Upper lobe of right lung (tissue), 1 donor: ENCODE results near the gene MS4A4E. TPM values are rescaled to one million over a fixed set of nuclear protein-coding genes. Genes with fewer than 3 reads are reported as not detected.

Experiments
- ATAC-seq: fragments of 200-7000 bp; cut with Tn5 transposase; one replicate; pipeline ENCODE4 v1.9.1; 2020; ENCODE audit warnings: mild to moderate bottlenecking, moderate library complexity
- DNase-seq: peaks from one replicate; pipeline ENCODE4 v3.0.0-alpha.2; 2020
- H3K27ac ChIP-seq: fragments of 200-600 bp; one replicate; pipeline ENCODE4 v1.8.0; 2022
- H3K27me3 ChIP-seq: fragments of 200-600 bp; one replicate; pipeline ENCODE4 v1.8.0; 2022; ENCODE audit warnings: mild to moderate bottlenecking
- H3K36me3 ChIP-seq: fragments of 200-600 bp; one replicate; pipeline ENCODE4 v1.8.0; 2022
- H3K4me1 ChIP-seq: fragments of 200-600 bp; one replicate; pipeline ENCODE4 v1.8.0; 2022
- H3K4me3 ChIP-seq: fragments of 200-600 bp; one replicate; pipeline ENCODE4 v1.8.0; 2022; ENCODE audit warnings: mild to moderate bottlenecking
- H3K9me3 ChIP-seq: fragments of 200-600 bp; one replicate; pipeline ENCODE4 v1.8.0; 2022
- CTCF ChIP-seq: fragments of 200-600 bp; IDR thresholded peaks from one replicate; pipeline ENCODE4 v1.8.0; 2022; ENCODE audit warnings: antibody characterized with exemption
- intact Hi-C: fragments of 100-400 bp; cut with DNase I; formaldehyde crosslinking; loops from one replicate; pipeline ENCODE4 v1.11.0; 2022
- total RNA-seq: library from RNA; stranded (reverse); fragmentation: NEBNext Ultra II Directional; extraction: Animal tissue kit (Norgen Biotek cat#: 25700); gene quantifications from one replicate; pipeline ENCODE4 v1.2.1, GENCODE V29; 2021
- donor health status: DM: no; HTN: yes; CAD: no; lungs with severe emphysema.

The MS4A4E gene
- total RNA-seq, 1 donor from 2014 or later: 3.0 TPM

- intact Hi-C loops: no loop called here
- no peak overlapping the region for H3K27ac ChIP-seq
- no peaks in the 10 kb centered on the region for H3K4me1 ChIP-seq
- H3K4me3 ChIP-seq: no peak overlapping the region
- no peak for TF ChIP-seq CTCF
- no peaks in the 10 kb centered on the region for H3K36me3 ChIP-seq
- ATAC-seq (no peak), DNase-seq (no peak)
- no peaks in the 10 kb centered on the region for H3K9me3 ChIP-seq
- no peaks in the 10 kb centered on the region for H3K27me3 ChIP-seq
These were observed 28.6 kb downstream of the MS4A4E start for GRCh38 chr11:60214386-60214785.

- no peak for TF ChIP-seq CTCF
- Histone ChIP-seq H3K4me1 (no peaks in the 10 kb centered on the region), H3K27me3 (no peaks in the 10 kb centered on the region), H3K27ac (no peak overlapping the region), H3K9me3 (no peaks in the 10 kb centered on the region), H3K36me3 (no peaks in the 10 kb centered on the region), H3K4me3 (no peak overlapping the region)
- ATAC-seq (no peak), DNase-seq (no peak)
- intact Hi-C loops: no loop called here
These were observed 31.7 kb downstream of the MS4A4E start for GRCh38 chr11:60211206-60211605.

- no peak for TF ChIP-seq CTCF
- no peaks in the 10 kb centered on the region for H3K9me3 ChIP-seq
- H3K36me3 ChIP-seq: no peaks in the 10 kb centered on the region
- ATAC-seq: no peak
- DNase-seq: no peak
- H3K4me3 ChIP-seq: no peak overlapping the region
- no peaks in the 10 kb centered on the region for H3K4me1 ChIP-seq
- intact Hi-C loops: no loop called here
- no peaks in the 10 kb centered on the region for H3K27me3 ChIP-seq
- H3K27ac ChIP-seq: no peak overlapping the region
These were observed 33.0 kb downstream of the MS4A4E start for GRCh38 chr11:60209977-60210376.

- Histone ChIP-seq H3K4me1 (no peaks in the 10 kb centered on the region), H3K9me3 (no peaks in the 10 kb centered on the region), H3K4me3 (no peak overlapping the region), H3K36me3 (no peaks in the 10 kb centered on the region), H3K27ac (no peak overlapping the region), H3K27me3 (no peaks in the 10 kb centered on the region)
- TF ChIP-seq CTCF: no peak
- intact Hi-C loops: no loop called here
- no peak for ATAC-seq
- no peak for DNase-seq
These were observed 34.0 kb downstream of the MS4A4E start for GRCh38 chr11:60208951-60209350.

GRCh38 chr11:60208146-60208895, 34.6 kb downstream of the MS4A4E start:
- Histone ChIP-seq H3K27me3 (no peaks in the 10 kb centered on the region), H3K36me3 (no peaks in the 10 kb centered on the region), H3K27ac (no peak overlapping the region), H3K4me1 (no peaks in the 10 kb centered on the region), H3K4me3 (no peak overlapping the region), H3K9me3 (no peaks in the 10 kb centered on the region)
- no peak for TF ChIP-seq CTCF
- no peak for DNase-seq
- no peak for ATAC-seq
- intact Hi-C loops: no loop called here

- no peak for ATAC-seq
- intact Hi-C loops: no loop called here
- no peaks in the 10 kb centered on the region for H3K27me3 ChIP-seq
- no peak for TF ChIP-seq CTCF
- no peak overlapping the region for H3K4me3 ChIP-seq
- H3K9me3 ChIP-seq: no peaks in the 10 kb centered on the region
- H3K36me3 ChIP-seq: no peaks in the 10 kb centered on the region
- no peak overlapping the region for H3K27ac ChIP-seq
- H3K4me1 ChIP-seq: no peaks in the 10 kb centered on the region
- no peak for DNase-seq
These were observed 36.3 kb downstream of the MS4A4E start for GRCh38 chr11:60206616-60207015.
